HepG2 (cell line): Measurements from ENCODE around the gene ADAMTS17. TPM values are rescaled to one million over a fixed set of nuclear protein-coding genes. Genes with fewer than 3 reads are reported as not detected.

Experiments
- ATAC-seq: fragments of 200-7000 bp; cut with Tn5 transposase; 3 replicates; pipeline ENCODE4 v1.9.1; 2020; ENCODE audit warnings: mild to moderate bottlenecking, moderate library complexity
- BruUV-seq: library from RNA; stranded (reverse); fragments of 400-500 nt; replicated peaks from 2 replicates; lab custom pipeline; 2021; lab: Mats Ljungman, UMichigan
- CTCF ChIA-PET: fragments of 300-600 bp; formaldehyde crosslinking; extraction: SDS; loops from one replicate; lab custom pipeline; 2021; ENCODE audit warnings: low total read pairs, inconsistent platforms, low intra/inter-chr PET ratio; lab: Yijun Ruan, JAX
- POLR2A ChIA-PET: fragments of 350-600 bp; sonication (Branson Sonifier 250); formaldehyde crosslinking; loops from one replicate; lab custom pipeline; 2020; ENCODE audit warnings: antibody characterized with exemption, inconsistent platforms; lab: Yijun Ruan, JAX
- DNase-seq: peaks from one replicate; pipeline ENCODE4 v3.0.0-alpha.2; 2015; ENCODE audit warnings: low spot score
- FAIRE-seq: peaks from 3 replicates; lab custom pipeline; 2011; peaks lifted over from hg19 to GRCh38; lab: Jason Lieb, UNC
- H2AFZ ChIP-seq: one replicate; pipeline ENCODE4 v1.6.1; 2011; ENCODE audit warnings: low read length, inconsistent platforms
- H3K27ac ChIP-seq: fragments of 300-600 bp; 3 replicates; pipeline ENCODE4 v1.8.0; 2011; ENCODE audit warnings: mixed run types, mild to moderate bottlenecking, mixed read lengths, low read length, inconsistent platforms; ENCODE audit not compliant: insufficient read depth; ENCODE audit errors: extremely low read length
- H3K27me3 ChIP-seq, 2 experiments: fragments of 200-600 bp in 1 of 2; 2 replicates in 1 of 2; 3 replicates in 1 of 2; pipeline versions ENCODE4 v1.6.0 to v1.8.0; 2011; ENCODE audit warnings: low read length in 2 of 2, mild to moderate bottlenecking in 2 of 2, moderate library complexity in 2 of 2, inconsistent platforms in 1 of 2; ENCODE audit not compliant: insufficient read depth in 2 of 2, control insufficient read depth in 1 of 2
- H3K36me3 ChIP-seq, 2 experiments: fragments of 200-600 bp in 1 of 2; replicated peaks in 1 of 2; 2 replicates in 1 of 2; 3 replicates in 1 of 2; pipeline versions ENCODE4 v1.5.1 to v1.8.0; 2011; ENCODE audit warnings: low read length in 2 of 2, inconsistent platforms in 1 of 2; ENCODE audit not compliant: insufficient read depth in 2 of 2, control insufficient read depth in 1 of 2
- H3K4me1 ChIP-seq: 2 replicates; pipeline ENCODE4 v1.5.1; 2012; ENCODE audit warnings: low read length, inconsistent platforms; ENCODE audit not compliant: insufficient read depth
- H3K4me2 ChIP-seq: 2 replicates; pipeline ENCODE4 v1.6.0; 2011; ENCODE audit warnings: low read depth, low read length, inconsistent platforms
- H3K4me3 ChIP-seq, 3 experiments: fragments of 200-600 bp in 1 of 3; sonication (generic), shearing (Covaris generic) in 1 of 3; replicated peaks in 1 of 3; 2 replicates each; pipeline ENCODE4 v1.5.1; 2011 to 2016; ENCODE audit warnings: low read length in 3 of 3, inconsistent platforms in 2 of 3, low read depth in 2 of 3, mild to moderate bottlenecking in 2 of 3, control low read depth in 1 of 3, mixed read lengths in 1 of 3; ENCODE audit not compliant: insufficient read depth in 1 of 3
- H3K79me2 ChIP-seq: one replicate; pipeline ENCODE4 v1.6.1; 2011; ENCODE audit warnings: low read length, inconsistent platforms; ENCODE audit not compliant: insufficient read depth
- H3K9ac ChIP-seq: 2 replicates; pipeline ENCODE4 v1.6.0; 2011; ENCODE audit warnings: mild to moderate bottlenecking, low read depth, low read length, inconsistent platforms; ENCODE audit not compliant: insufficient read depth
- H3K9me3 ChIP-seq: 2 replicates; pipeline ENCODE4 v1.5.1; 2012; ENCODE audit warnings: mild to moderate bottlenecking, low read length
- H4K20me1 ChIP-seq: 2 replicates; pipeline ENCODE4 v1.6.0; 2011; ENCODE audit warnings: inconsistent platforms, mild to moderate bottlenecking, low read length, moderate library complexity; ENCODE audit not compliant: insufficient read depth
- CEBPB ChIP-seq: IDR thresholded peaks from 2 replicates; pipeline ENCODE4 v1.6.1; 2011; ENCODE audit warnings: low read depth, low read length, improper control_type of control experiment, borderline replicate concordance
- NFIC ChIP-seq: IDR thresholded peaks from 2 replicates; pipeline ENCODE4 v1.6.1; 2012; ENCODE audit warnings: mild to moderate bottlenecking, low read length, inconsistent platforms
- ZNF101 ChIP-seq: sonication (generic); formaldehyde crosslinking; IDR thresholded peaks from 2 replicates; pipeline ENCODE4 v1.4.0; 2020; ENCODE audit warnings: mild to moderate bottlenecking, low read depth, missing genetic modification reagents, borderline replicate concordance
- ZNF264 ChIP-seq: sonication (generic); formaldehyde crosslinking; IDR thresholded peaks from 2 replicates; pipeline ENCODE4 v1.4.0; 2020; ENCODE audit warnings: missing genetic modification reagents
- ZNF747 ChIP-seq: sonication (generic); formaldehyde crosslinking; IDR thresholded peaks from 2 replicates; pipeline ENCODE4 v1.8.1; 2023; ENCODE audit warnings: missing genetic modification reagents, mild to moderate bottlenecking, borderline replicate concordance
- ZNF749 ChIP-seq: sonication (generic); formaldehyde crosslinking; IDR thresholded peaks from 2 replicates; pipeline ENCODE4 v1.8.0; 2022; ENCODE audit warnings: mild to moderate bottlenecking, missing genetic modification reagents, moderate library complexity, borderline replicate concordance
- WGBS: methylation state at CpG from one replicate; pipeline ENCODE4 v1.1.6; 2017; ENCODE audit warnings: low lambda C conversion rate; 5-methylcytosine and 5-hydroxymethylcytosine counted together
- in situ Hi-C: cut with HindIII; loops from 2 replicates; pipeline ENCODE4 v1.10.0; 2017; ENCODE audit warnings: low pct_unique_long_range_greater_than_20kb; ENCODE audit not compliant: extremely low pct_ligation_motif_present
- intact Hi-C: fragments of 100-400 bp; cut with micrococcal nuclease; formaldehyde crosslinking; loops from one replicate; pipeline ENCODE4 v1.10.0; 2022; ENCODE audit not compliant: unreplicated experiment
- polyA plus RNA-seq, 8 experiments: library from polyadenylated mRNA; depleted of rRNA in 3 of 8; stranded (reverse) in 7 of 8; unstranded in 1 of 8; fragments of >200 nt; fragmentation: Illumina TruSeq in 4 of 8; extraction: Trizol in 4 of 8; gene quantifications; 2 replicates each; pipeline versions ENCODE4 v1.2.1 to v1.2.3, GENCODE V29; 2011 to 2016; ENCODE audit warnings: low read depth in 4 of 8, missing spikeins in 1 of 8, mixed read lengths in 1 of 8; ENCODE audit not compliant: insufficient read depth in 1 of 8
- total RNA-seq, 5 experiments: library from RNA; depleted of rRNA; stranded (reverse); fragments of >200 nt; fragmentation: Illumina TruSeq; extraction: Trizol; gene quantifications; 2 replicates each; pipeline ENCODE4 v1.2.3, GENCODE V29; 2016; ENCODE audit warnings: low read depth in 1 of 5
- TF ChIP-seq, protein P1 (sequence below), 2 experiments: sonication (generic) in 1 of 2; formaldehyde crosslinking in 1 of 2; IDR thresholded peaks; 2 replicates each; pipeline versions ENCODE4 v1.6.1 to v1.9.0; 2014 to 2022; ENCODE audit warnings: antibody characterized with exemption in 1 of 2, borderline replicate concordance in 1 of 2, inconsistent platforms in 1 of 2, low read depth in 1 of 2, missing genetic modification reagents in 1 of 2

Gene ADAMTS17
- total and polyA plus RNA-seq, 2 of the 13 experiments (the other 11 are each of a cell fraction or from before 2014, with no cell fraction given): 0.02 to 0.04 TPM

DNA sequence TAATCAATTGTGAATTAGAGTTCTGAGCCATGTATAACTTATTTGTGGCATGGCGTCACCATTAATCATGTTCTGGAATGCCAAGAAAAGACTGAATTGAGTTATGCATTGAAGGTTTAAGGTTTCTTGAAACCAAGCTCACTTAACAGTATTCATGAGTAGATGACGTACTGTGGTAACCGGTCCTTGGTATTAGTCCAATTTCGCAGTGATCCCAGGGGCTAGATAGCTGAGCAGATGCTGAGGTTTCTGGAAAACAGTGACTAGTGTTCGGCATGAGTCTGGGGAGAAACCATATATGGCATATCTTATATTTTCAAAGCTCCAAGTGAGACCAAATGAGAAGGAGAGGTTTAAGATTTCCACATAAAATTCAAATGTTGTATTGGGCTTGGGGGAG is 390.3 kb downstream of the ADAMTS17 start (continued):
- TF ChIP-seq, protein P1, sequence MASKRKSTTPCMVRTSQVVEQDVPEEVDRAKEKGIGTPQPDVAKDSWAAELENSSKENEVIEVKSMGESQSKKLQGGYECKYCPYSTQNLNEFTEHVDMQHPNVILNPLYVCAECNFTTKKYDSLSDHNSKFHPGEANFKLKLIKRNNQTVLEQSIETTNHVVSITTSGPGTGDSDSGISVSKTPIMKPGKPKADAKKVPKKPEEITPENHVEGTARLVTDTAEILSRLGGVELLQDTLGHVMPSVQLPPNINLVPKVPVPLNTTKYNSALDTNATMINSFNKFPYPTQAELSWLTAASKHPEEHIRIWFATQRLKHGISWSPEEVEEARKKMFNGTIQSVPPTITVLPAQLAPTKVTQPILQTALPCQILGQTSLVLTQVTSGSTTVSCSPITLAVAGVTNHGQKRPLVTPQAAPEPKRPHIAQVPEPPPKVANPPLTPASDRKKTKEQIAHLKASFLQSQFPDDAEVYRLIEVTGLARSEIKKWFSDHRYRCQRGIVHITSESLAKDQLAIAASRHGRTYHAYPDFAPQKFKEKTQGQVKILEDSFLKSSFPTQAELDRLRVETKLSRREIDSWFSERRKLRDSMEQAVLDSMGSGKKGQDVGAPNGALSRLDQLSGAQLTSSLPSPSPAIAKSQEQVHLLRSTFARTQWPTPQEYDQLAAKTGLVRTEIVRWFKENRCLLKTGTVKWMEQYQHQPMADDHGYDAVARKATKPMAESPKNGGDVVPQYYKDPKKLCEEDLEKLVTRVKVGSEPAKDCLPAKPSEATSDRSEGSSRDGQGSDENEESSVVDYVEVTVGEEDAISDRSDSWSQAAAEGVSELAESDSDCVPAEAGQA (IDR thresholded peaks at IDR 0.05; ENCODE audit: low read depth): no peak
- TF ChIP-seq, protein P1 (CRISPR knock-in tag; IDR thresholded peaks at IDR 0.05; ENCODE audit: borderline replicate concordance): no peak
- TF ChIP-seq ZNF101 (CRISPR knock-in tag): no peak
- TF ChIP-seq, all 625 proteins: peak for 0

DNA sequence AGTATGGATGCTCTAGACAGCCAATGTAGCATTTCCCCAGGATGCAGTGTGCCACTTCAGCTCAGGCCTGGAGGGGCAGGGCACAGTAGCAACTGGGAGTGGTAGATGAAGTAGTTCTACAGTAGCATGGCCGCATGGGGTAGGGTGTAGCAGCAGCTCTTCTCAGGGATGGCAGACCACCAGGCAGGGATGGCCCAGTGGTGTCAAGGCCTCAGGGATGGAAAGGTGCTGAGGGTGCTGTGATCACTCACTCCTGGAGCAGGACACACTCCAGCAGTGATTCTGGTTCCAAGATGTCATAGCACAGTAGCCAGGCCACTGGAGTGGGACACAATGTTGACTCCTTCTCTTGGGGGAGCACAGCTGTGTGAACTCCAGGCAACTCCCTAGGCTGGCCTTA is 397.6 kb downstream of the ADAMTS17 start:
- ATAC-seq: no peak
- H3K27me3 ChIP-seq: no peaks in the 10 kb centered on the region
- peaks cover 20% of the 10 kb centered on the region for H3K9me3 ChIP-seq
- H3K79me2 ChIP-seq: no peaks in the 10 kb centered on the region
- ChIA-PET CTCF (no interaction called here), POLR2A (no interaction called here)
- no peaks in the 10 kb centered on the region for H3K36me3 ChIP-seq
- no peaks in the 10 kb centered on the region for H4K20me1 ChIP-seq
- no peak for DNase-seq
- no peak overlapping the region for H3K9ac ChIP-seq
- intact Hi-C loops (no loop called here), in situ Hi-C loops (loop anchor here (25.0 kb wide), 1 partner anchor 393 kb away; the partner anchor contains the start of gene ADAMTS17)
- H3K4me2 ChIP-seq: no peak overlapping the region
- no peak for TF ChIP-seq NFIC
- TF ChIP-seq CEBPB: no peak
- no peak for TF ChIP-seq ZNF264 (CRISPR knock-in tag)
- TF ChIP-seq ZNF749 (CRISPR knock-in tag): no peak
- TF ChIP-seq ZNF747 (CRISPR knock-in tag): no peak
- 60% methylated on average over 1 of the region's 1 CpG for WGBS
- no peak overlapping the region for H3K4me3 ChIP-seq
- no peaks in the 10 kb centered on the region for H3K4me1 ChIP-seq
- no peak overlapping the region for H3K27ac ChIP-seq
- BruUV-seq: no TSS peak
- H2AFZ ChIP-seq: no peak overlapping the region
- no peak for FAIRE-seq
